HCT116 (cell line): Measurements from ENCODE around the gene SLC7A5.

Experiments used
- CTCF ChIP-seq, 3 experiments: fragments of 200-600 bp in 1 of 3; sonication (generic) in 1 of 3; IDR thresholded peaks in 2 of 3; conservative IDR thresholded peaks in 1 of 3; 2 replicates each; pipeline ENCODE4 v1.5.1; 2012 to 2017; ENCODE audit warnings: low read depth in 2 of 3, low read length in 2 of 3, antibody characterized with exemption in 1 of 3, borderline replicate concordance in 1 of 3, control low read depth in 1 of 3, mild to moderate bottlenecking in 1 of 3, mixed read lengths in 1 of 3, mixed run types in 1 of 3, moderate library complexity in 1 of 3; ENCODE audit not compliant: insufficient read depth in 1 of 3
- POLR2A ChIP-seq: IDR thresholded peaks from 2 replicates; pipeline ENCODE4 v1.7.0; 2011; ENCODE audit warnings: borderline replicate concordance; ENCODE audit not compliant: insufficient read depth, insufficient read length; ENCODE audit errors: extremely low read depth
- REST ChIP-seq: IDR thresholded peaks from 2 replicates; pipeline ENCODE4 v1.6.1; 2012; ENCODE audit warnings: low read depth
- SIN3A ChIP-seq: IDR thresholded peaks from 2 replicates; pipeline ENCODE4 v1.6.1; 2012; ENCODE audit warnings: low read depth
- SP1 ChIP-seq: IDR thresholded peaks from 2 replicates; pipeline ENCODE4 v1.6.1; 2012; ENCODE audit warnings: low read depth

- TF ChIP-seq CTCF (IDR thresholded peaks at IDR 0.05 in 2 of 3, conservative IDR thresholded peaks at IDR 0.05 in 1 of 3; ENCODE audit: borderline replicate concordance in 1 of 3, insufficient read depth in 1 of 3, low read depth in 2 of 3, low read length in 2 of 3), result no peak
- TF ChIP-seq SP1, result no peak
- TF ChIP-seq POLR2A, result no peak
- TF ChIP-seq REST, result no peak
- TF ChIP-seq SIN3A, result no peak
These were observed 61.2 kb downstream of the SLC7A5 start for GRCh38 chr16:87808108-87808507.
